Mesenchymal stem cell (in vitro differentiated cells and primary cell): ENCODE data around the gene MAP4K5.

Experiments used
- DNase-seq: peaks from one replicate; pipeline ENCODE4 v3.0.0-alpha.2; 2013
- H2AFZ ChIP-seq: one replicate; pipeline ENCODE4 v1.6.1; 2013; ENCODE audit warnings: low read depth, mild to moderate bottlenecking, control low read depth, inconsistent platforms, low read length, moderate library complexity
- H2AK5ac ChIP-seq: 2 replicates; pipeline ENCODE4 v1.6.1; 2013; ENCODE audit warnings: low read length, moderate library complexity, mild to moderate bottlenecking, inconsistent platforms; ENCODE audit not compliant: severe bottlenecking
- H2BK120ac ChIP-seq: one replicate; pipeline ENCODE4 v1.6.1; 2013; ENCODE audit warnings: low read depth, mild to moderate bottlenecking, inconsistent platforms, low read length, moderate library complexity
- H2BK12ac ChIP-seq, 2 experiments: one replicate each; pipeline ENCODE4 v1.6.1; 2013; ENCODE audit warnings: inconsistent platforms in 2 of 2, low read length in 2 of 2, mild to moderate bottlenecking in 2 of 2, moderate library complexity in 2 of 2, control low read depth in 1 of 2
- H2BK15ac ChIP-seq: one replicate; pipeline ENCODE4 v1.6.1; 2013; ENCODE audit warnings: mild to moderate bottlenecking, low read depth, inconsistent platforms; ENCODE audit not compliant: poor library complexity, severe bottlenecking
- H2BK5ac ChIP-seq: 2 replicates; pipeline ENCODE4 v1.6.1; 2013; ENCODE audit warnings: low read depth, mild to moderate bottlenecking, low read length, control low read depth, inconsistent platforms; ENCODE audit not compliant: poor library complexity, severe bottlenecking
- H3K14ac ChIP-seq, 2 experiments: one replicate each; pipeline ENCODE4 v1.6.1; 2013; ENCODE audit warnings: inconsistent platforms in 2 of 2, low read length in 2 of 2, control low read depth in 1 of 2, mild to moderate bottlenecking in 1 of 2, moderate library complexity in 1 of 2
- H3K18ac ChIP-seq, 2 experiments: one replicate each; pipeline ENCODE4 v1.6.1; 2013; ENCODE audit warnings: inconsistent platforms in 2 of 2, low read length in 2 of 2, control low read depth in 1 of 2, low read depth in 1 of 2, mild to moderate bottlenecking in 1 of 2
- H3K23ac ChIP-seq, 2 experiments: one replicate each; pipeline ENCODE4 v1.6.1; 2013; ENCODE audit warnings: inconsistent platforms in 2 of 2, low read length in 2 of 2, mild to moderate bottlenecking in 2 of 2, moderate library complexity in 2 of 2, control low read depth in 1 of 2
- H3K27ac ChIP-seq: 2 replicates; pipeline ENCODE4 v1.5.1; 2013; ENCODE audit warnings: mild to moderate bottlenecking, moderate library complexity, low read length, control low read depth, inconsistent platforms; ENCODE audit not compliant: poor library complexity, severe bottlenecking
- H3K27me3 ChIP-seq, 2 experiments: 2 replicates each; pipeline versions ENCODE4 v1.6.1 to v1.7.0; 2013; ENCODE audit warnings: low read length in 2 of 2, mild to moderate bottlenecking in 2 of 2, moderate library complexity in 2 of 2, control low read depth in 1 of 2, inconsistent platforms in 1 of 2; ENCODE audit not compliant: control insufficient read depth in 1 of 2, insufficient read depth in 1 of 2
- H3K36me3 ChIP-seq, 2 experiments: 2 replicates each; pipeline versions ENCODE4 v1.6.1 to v1.7.0; 2013; ENCODE audit warnings: low read length in 2 of 2, control low read depth in 1 of 2, inconsistent platforms in 1 of 2, low read depth in 1 of 2, mild to moderate bottlenecking in 1 of 2; ENCODE audit not compliant: insufficient read depth in 2 of 2, control insufficient read depth in 1 of 2
- H3K4ac ChIP-seq, 2 experiments: one replicate each; pipeline ENCODE4 v1.6.1; 2013; ENCODE audit warnings: inconsistent platforms in 2 of 2, low read length in 2 of 2, mild to moderate bottlenecking in 2 of 2, moderate library complexity in 2 of 2, control low read depth in 1 of 2, low read depth in 1 of 2
- H3K4me1 ChIP-seq: 2 replicates; pipeline ENCODE4 v1.6.1; 2013; ENCODE audit warnings: low read depth, low read length, control low read depth; ENCODE audit not compliant: control insufficient read depth, insufficient read depth
- H3K4me2 ChIP-seq: 2 replicates; pipeline ENCODE4 v1.6.1; 2013; ENCODE audit warnings: low read length, mild to moderate bottlenecking, inconsistent platforms; ENCODE audit not compliant: poor library complexity, severe bottlenecking
- H3K4me3 ChIP-seq, 2 experiments: 2 replicates each; pipeline versions ENCODE4 v1.5.1 to v1.7.0; 2013; ENCODE audit warnings: low read length in 2 of 2, mild to moderate bottlenecking in 2 of 2, control low read depth in 1 of 2, low read depth in 1 of 2; ENCODE audit not compliant: insufficient read depth in 1 of 2
- H3K79me1 ChIP-seq: replicated peaks from 2 replicates; pipeline ENCODE4 v1.6.1; 2013; ENCODE audit warnings: mild to moderate bottlenecking, control low read depth, low read length, inconsistent platforms; ENCODE audit not compliant: poor library complexity, severe bottlenecking
- H3K9ac ChIP-seq: 2 replicates; pipeline ENCODE4 v1.7.0; 2013; ENCODE audit warnings: mild to moderate bottlenecking, low read length, moderate library complexity
- H3K9me3 ChIP-seq: 2 replicates; pipeline ENCODE4 v1.7.0; 2013; ENCODE audit warnings: mild to moderate bottlenecking, low read length; ENCODE audit not compliant: control insufficient read depth
- H4K8ac ChIP-seq: one replicate; pipeline ENCODE4 v1.6.1; 2013; ENCODE audit warnings: inconsistent platforms, mild to moderate bottlenecking, low read length, moderate library complexity
- H4K91ac ChIP-seq: one replicate; pipeline ENCODE4 v1.6.1; 2013; ENCODE audit warnings: mild to moderate bottlenecking, low read length, inconsistent platforms
- WGBS: methylation state at CpG from one replicate; pipeline ENCODE4 v1.1.7; 2013; ENCODE audit warnings: mixed read lengths; 5-methylcytosine and 5-hydroxymethylcytosine counted together

The MAP4K5 gene

GRCh38 chr14:50400461-50400860 lies 131.9 kb downstream of the MAP4K5 start:
- no peak for DNase-seq
- Histone ChIP-seq H4K91ac (no peak overlapping the region), H2BK5ac (no peak overlapping the region), H3K27me3 (no peaks in the 10 kb centered on the region), H4K8ac (no peak overlapping the region), H3K4me1 (peaks cover 20% of the 10 kb centered on the region), H3K27ac (peak overlapping the region; percentile 89), H2BK12ac (peak overlapping the region in 1 of 2 experiments; percentile 71), H3K9me3 (no peaks in the 10 kb centered on the region), H2AFZ (no peak overlapping the region), H3K4me2 (no peak overlapping the region), H3K4me3 (no peak overlapping the region), H2AK5ac (peak overlapping the region; percentile 94), H3K23ac (no peak overlapping the region), H3K18ac (no peak overlapping the region), H2BK120ac (no peak overlapping the region), H3K9ac (no peak overlapping the region), H2BK15ac (no peak overlapping the region), H3K4ac (no peak overlapping the region), H3K79me1 (no peaks in the 10 kb centered on the region), H3K14ac (no peak overlapping the region), H3K36me3 (no peaks in the 10 kb centered on the region)
- 100% methylated on average over 2 of the region's 2 CpGs for WGBS

GRCh38 chr14:50399251-50400032 lies 132.9 kb downstream of the MAP4K5 start:
- no peak overlapping the region for H3K18ac ChIP-seq
- H3K27ac ChIP-seq: peak overlapping the region; percentile 89
- H2AK5ac ChIP-seq: no peak overlapping the region
- WGBS: 67% methylated on average over 6 of the region's 6 CpGs
- H2BK5ac ChIP-seq: no peak overlapping the region
- H4K91ac ChIP-seq: no peak overlapping the region
- peak overlapping the region in 1 of 2 experiments; percentile 52 for H2BK12ac ChIP-seq
- peaks cover 20% of the 10 kb centered on the region for H3K4me1 ChIP-seq
- no peak overlapping the region for H3K4ac ChIP-seq
- H2BK15ac ChIP-seq: no peak overlapping the region
- H3K79me1 ChIP-seq: no peaks in the 10 kb centered on the region
- no peak overlapping the region for H2BK120ac ChIP-seq
- DNase-seq: peak; percentile 54
- no peak overlapping the region for H3K14ac ChIP-seq
- no peak overlapping the region for H3K4me3 ChIP-seq
- peak overlapping the region; percentile 59 for H3K4me2 ChIP-seq
- no peaks in the 10 kb centered on the region for H3K27me3 ChIP-seq
- no peaks in the 10 kb centered on the region for H3K36me3 ChIP-seq
- H4K8ac ChIP-seq: no peak overlapping the region
- H3K9ac ChIP-seq: no peak overlapping the region
- H3K23ac ChIP-seq: no peak overlapping the region
- H3K9me3 ChIP-seq: no peaks in the 10 kb centered on the region
- no peak overlapping the region for H2AFZ ChIP-seq

- no peak overlapping the region for H3K14ac ChIP-seq
- H3K36me3 ChIP-seq: no peaks in the 10 kb centered on the region
- peaks cover 19% of the 10 kb centered on the region for H3K4me1 ChIP-seq
- no peaks in the 10 kb centered on the region for H3K79me1 ChIP-seq
- H4K8ac ChIP-seq: no peak overlapping the region
- H3K4me2 ChIP-seq: no peak overlapping the region
- H2BK12ac ChIP-seq: no peak overlapping the region
- H3K18ac ChIP-seq: no peak overlapping the region
- H3K4me3 ChIP-seq: no peak overlapping the region
- H2BK15ac ChIP-seq: no peak overlapping the region
- DNase-seq: no peak
- H2AFZ ChIP-seq: no peak overlapping the region
- no peak overlapping the region for H4K91ac ChIP-seq
- H3K9ac ChIP-seq: no peak overlapping the region
- H3K27ac ChIP-seq: no peak overlapping the region
- H2BK120ac ChIP-seq: no peak overlapping the region
- no peaks in the 10 kb centered on the region for H3K9me3 ChIP-seq
- no peak overlapping the region for H3K4ac ChIP-seq
- H2AK5ac ChIP-seq: no peak overlapping the region
- H2BK5ac ChIP-seq: no peak overlapping the region
- no peaks in the 10 kb centered on the region for H3K27me3 ChIP-seq
- no peak overlapping the region for H3K23ac ChIP-seq
- no CpG with 5 or more reads among the region's 2 CpGs for WGBS
These were observed 134.2 kb downstream of the MAP4K5 start for GRCh38 chr14:50398189-50398580.

GRCh38 chr14:50397390-50398188 lies 134.8 kb downstream of the MAP4K5 start:
- no peak overlapping the region for H2AK5ac ChIP-seq
- H4K8ac ChIP-seq: peak overlapping the region; percentile 21
- H4K91ac ChIP-seq: no peak overlapping the region
- peak overlapping the region; percentile 91 for H3K9ac ChIP-seq
- H3K18ac ChIP-seq: peak overlapping the region in 1 of 2 experiments; percentile 1
- no peaks in the 10 kb centered on the region for H3K9me3 ChIP-seq
- peak overlapping the region; percentile 55 for H3K27ac ChIP-seq
- peak overlapping the region; percentile 39 for H2AFZ ChIP-seq
- H3K4me2 ChIP-seq: peak overlapping the region; percentile 78
- no peak overlapping the region for H2BK5ac ChIP-seq
- 51% methylated on average over 9 of the region's 9 CpGs for WGBS
- no peak overlapping the region for H2BK120ac ChIP-seq
- H3K27me3 ChIP-seq: no peaks in the 10 kb centered on the region
- H3K4me3 ChIP-seq: peak overlapping the region in 1 of 2 experiments; percentile 85
- H3K36me3 ChIP-seq: peaks cover 0 to 2% of the 10 kb centered on the region in 2 experiments
- no peak overlapping the region for H3K14ac ChIP-seq
- H3K23ac ChIP-seq: no peak overlapping the region
- peak overlapping the region; percentile 39 for H2BK15ac ChIP-seq
- H3K79me1 ChIP-seq: no peaks in the 10 kb centered on the region
- H3K4ac ChIP-seq: peak overlapping the region in 1 of 2 experiments; percentile 8
- H2BK12ac ChIP-seq: peak overlapping the region in 1 of 2 experiments; percentile 4
- no peak for DNase-seq
- H3K4me1 ChIP-seq: peaks cover 19% of the 10 kb centered on the region
